Epithelial cell of esophagus (primary cell): Measurements from ENCODE around the gene FGD2.

Experiments
- DNase-seq: peaks from one replicate; pipeline ENCODE4 v3.0.0; 2010; ENCODE audit warnings: low read depth
- H3K4me3 ChIP-seq: 2 replicates; pipeline ENCODE4 v1.5.1; 2011; ENCODE audit warnings: mild to moderate bottlenecking, low read length, control low read depth
- CTCF ChIP-seq: IDR thresholded peaks from 2 replicates; pipeline ENCODE4 v1.5.1; 2011; ENCODE audit warnings: low read depth, mild to moderate bottlenecking, low read length, control low read depth, inconsistent platforms; ENCODE audit not compliant: insufficient read depth; ENCODE audit errors: missing control alignments

The FGD2 gene

GRCh38 chr6:37072526-37072925, 67.1 kb downstream of the FGD2 start:
- no peak overlapping the region for H3K4me3 ChIP-seq
- no peak for TF ChIP-seq CTCF
- DNase-seq: no peak

GRCh38 chr6:37074053-37074827, 68.8 kb downstream of the FGD2 start:
- DNase-seq: peak; percentile 72
- TF ChIP-seq CTCF: no peak
- no peak overlapping the region for H3K4me3 ChIP-seq

GRCh38 chr6:37077191-37077904, 71.9 kb downstream of the FGD2 start:
- TF ChIP-seq CTCF: no peak
- DNase-seq: no peak
- no peak overlapping the region for H3K4me3 ChIP-seq

GRCh38 chr6:37077905-37078296, 72.4 kb downstream of the FGD2 start:
- peak; percentile 50 for DNase-seq

More at GRCh38 chr6:37077905-37078296, 72.4 kb downstream of the FGD2 start:
- TF ChIP-seq CTCF: no peak
- H3K4me3 ChIP-seq: no peak overlapping the region
